GM21619 (cell line): ENCODE data around the gene COLEC12.
"Not testable (repeated sequence)": the region's sequence is repeated elsewhere in the genome, so short reads cannot be mapped to it uniquely, and the experiment has no call there.

Experiments used
- ATAC-seq: cut with Tn5 transposase; IDR thresholded peaks from one replicate; pipeline ENCODE4 v1.9.1; 2021; ENCODE audit not compliant: unreplicated experiment

COLEC12 gene

DNA sequence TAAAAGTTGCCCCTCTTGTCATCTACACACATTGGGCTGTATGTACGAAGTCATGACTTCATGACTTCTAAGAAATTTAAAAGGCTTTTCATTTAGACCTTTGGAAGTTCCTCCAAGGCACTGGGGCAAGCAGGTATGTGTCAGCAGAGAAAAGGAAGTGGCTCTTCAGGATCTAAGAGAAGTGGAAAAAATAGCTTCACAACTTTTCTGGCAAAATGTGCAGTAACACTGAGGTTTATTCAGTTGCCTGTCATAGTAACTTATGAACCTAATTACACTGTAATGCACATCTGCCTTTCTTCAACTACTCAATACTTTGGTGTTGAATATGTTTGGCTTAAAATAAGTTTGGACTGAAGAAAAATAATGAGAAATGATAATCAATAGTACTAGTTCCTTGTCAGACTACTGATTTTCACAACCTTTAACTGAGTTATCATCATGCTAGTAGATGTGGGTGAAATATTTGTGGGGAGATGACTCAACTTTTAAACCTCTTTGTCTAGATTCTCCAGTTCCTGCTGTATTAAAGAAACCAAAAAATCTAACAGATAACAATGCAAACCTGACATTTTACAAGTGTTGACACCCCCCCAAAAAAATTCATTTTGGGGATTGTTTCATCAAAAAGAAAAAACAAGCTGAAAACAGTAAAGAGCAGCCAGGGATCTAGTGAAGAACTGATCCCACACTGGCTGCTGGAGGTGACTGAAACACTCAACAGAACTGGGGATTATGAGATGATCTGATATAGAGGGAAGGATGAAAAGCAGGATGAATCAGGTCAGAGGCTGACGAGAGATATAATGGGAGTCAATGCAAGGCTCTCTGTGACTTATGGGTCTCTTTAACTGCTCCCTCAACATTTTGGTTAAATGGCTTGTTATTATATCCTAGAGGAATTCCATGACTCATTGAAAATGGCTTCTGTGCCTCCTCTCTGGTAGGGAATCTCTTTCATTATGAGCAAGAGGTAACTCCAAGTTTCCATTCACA is 84.6 kb downstream of the COLEC12 start:
- ATAC-seq = no peak

DNA sequence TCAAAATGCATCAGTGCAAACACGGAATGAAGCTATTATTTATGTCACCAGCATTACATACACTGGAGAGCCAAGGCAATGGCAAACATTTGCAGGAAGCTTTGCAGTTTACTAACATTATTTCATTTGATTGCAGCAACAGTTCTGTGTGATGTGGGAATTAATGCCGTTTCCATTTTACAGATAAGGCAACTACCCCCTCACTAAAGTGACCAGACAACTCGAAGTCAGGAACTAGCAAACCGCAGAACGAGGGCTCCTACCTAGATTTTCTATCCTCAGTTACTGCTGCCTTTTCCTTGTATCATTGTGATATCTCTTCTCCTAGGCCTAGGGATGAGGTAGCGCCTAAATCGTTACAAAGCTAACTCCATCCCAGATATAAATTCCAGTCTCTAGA is 85.5 kb downstream of the COLEC12 start:
- ATAC-seq = no peak

DNA sequence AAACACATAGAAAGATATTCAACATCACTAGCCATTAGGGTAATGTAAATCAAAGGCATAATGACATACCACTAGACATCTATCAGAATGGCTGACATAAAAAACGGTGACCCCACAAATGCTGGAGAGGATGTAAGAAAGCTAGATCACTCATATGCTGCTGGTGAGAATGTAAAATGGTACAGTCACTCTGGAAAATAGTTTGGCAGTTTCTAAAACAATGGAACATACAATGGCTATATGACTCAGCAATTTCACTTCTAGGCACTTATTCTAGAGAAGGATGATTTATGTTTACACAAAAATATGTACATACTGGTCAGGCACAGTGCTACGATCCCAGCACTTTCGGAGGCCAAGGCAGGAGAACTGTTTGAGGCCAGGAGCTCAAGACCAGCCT is 87.3 kb downstream of the COLEC12 start:
- no peak for ATAC-seq

GRCh38 chr18:410047-410455 is 90.5 kb downstream of the COLEC12 start:
- no peak for ATAC-seq

DNA sequence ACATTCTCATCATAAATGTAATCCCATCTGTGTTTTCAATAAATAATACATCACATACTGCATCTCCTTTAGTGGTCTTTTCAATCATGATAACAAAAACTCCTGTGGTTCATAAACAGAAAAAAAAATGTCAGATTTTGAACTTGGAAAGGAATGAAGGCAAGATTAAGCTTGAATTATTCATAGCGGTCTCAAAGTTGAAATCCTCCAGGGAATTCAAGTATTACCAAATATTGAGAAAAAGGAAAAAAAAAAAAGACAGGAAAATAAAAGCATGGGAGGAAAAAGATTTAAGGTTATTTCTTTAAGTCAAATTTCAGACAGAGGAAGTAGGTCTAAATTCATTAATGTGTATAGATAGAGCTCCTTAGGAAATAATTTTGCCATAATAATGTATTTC is 92.1 kb downstream of the COLEC12 start:
- no peak for ATAC-seq

DNA sequence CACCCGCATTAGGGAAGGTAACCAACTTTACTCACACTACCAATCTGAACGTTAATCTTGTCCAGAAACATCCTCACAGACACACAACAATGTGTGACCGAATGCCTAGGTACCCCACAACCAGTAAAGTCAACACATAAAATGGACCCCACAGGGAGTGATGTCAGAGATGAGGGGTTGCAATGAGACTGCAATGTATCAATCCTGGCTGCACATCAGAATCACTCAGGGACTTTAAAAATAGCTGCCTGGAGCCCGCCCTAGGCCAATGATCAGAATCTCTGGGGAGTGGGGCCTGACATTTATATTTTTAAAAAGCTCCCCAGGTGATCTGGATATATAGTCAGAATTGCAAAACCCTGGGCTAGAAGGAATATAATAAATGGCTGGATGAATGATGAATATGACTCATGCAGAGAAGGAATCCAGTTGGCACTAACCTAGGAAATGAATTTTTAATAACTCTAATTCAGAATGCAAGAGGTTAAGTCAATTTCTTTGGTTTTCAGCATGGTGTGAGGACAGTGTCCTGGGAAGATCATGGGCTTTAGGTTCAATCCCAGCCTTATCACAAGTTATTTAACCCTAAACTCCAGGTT is 92.8 kb downstream of the COLEC12 start:
- ATAC-seq = no peak

GRCh38 chr18:407191-407590 is 93.3 kb downstream of the COLEC12 start:
- ATAC-seq = no peak

GRCh38 chr18:406677-407076 is 93.8 kb downstream of the COLEC12 start:
- ATAC-seq = no peak

- not testable (repeated sequence) for ATAC-seq
Observed at GRCh38 chr18:405006-405405, 95.5 kb downstream of the COLEC12 start.

DNA sequence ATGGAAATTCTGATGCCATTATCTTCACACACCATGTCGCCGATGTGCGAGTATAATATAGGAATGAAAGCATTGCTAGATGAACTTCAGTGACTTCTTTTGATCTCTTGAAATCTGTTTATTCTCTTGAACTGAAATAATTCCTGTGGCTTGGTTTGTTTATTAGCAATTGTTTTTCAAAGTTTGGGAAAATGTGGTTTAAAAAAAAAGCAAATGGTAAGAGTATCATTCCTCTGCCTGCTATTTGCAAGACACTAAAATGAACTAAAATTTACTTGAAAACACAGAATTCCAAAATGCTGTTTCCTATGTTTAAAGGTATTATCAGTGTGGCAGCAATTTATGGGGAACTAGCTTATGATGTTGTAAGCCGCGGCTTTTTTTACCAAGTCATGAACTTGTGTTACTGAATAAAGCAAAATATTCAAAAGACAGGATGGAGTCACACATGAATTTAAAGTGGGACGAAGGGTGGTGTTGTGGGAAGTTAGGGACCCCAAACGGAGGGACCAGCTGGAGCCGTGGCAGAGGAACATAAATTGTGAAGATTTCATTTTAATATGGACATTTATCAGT is 96.4 kb downstream of the COLEC12 start:
- no peak for ATAC-seq

GRCh38 chr18:402129-402528 is 98.4 kb downstream of the COLEC12 start:
- ATAC-seq = no peak

- ATAC-seq = no peak
Observed at GRCh38 chr18:400456-400855, 100.0 kb downstream of the COLEC12 start.

- no peak for ATAC-seq
Observed at GRCh38 chr18:399631-400135, 100.8 kb downstream of the COLEC12 start.

GRCh38 chr18:398935-399630 is 101.4 kb downstream of the COLEC12 start:
- no peak for ATAC-seq

DNA sequence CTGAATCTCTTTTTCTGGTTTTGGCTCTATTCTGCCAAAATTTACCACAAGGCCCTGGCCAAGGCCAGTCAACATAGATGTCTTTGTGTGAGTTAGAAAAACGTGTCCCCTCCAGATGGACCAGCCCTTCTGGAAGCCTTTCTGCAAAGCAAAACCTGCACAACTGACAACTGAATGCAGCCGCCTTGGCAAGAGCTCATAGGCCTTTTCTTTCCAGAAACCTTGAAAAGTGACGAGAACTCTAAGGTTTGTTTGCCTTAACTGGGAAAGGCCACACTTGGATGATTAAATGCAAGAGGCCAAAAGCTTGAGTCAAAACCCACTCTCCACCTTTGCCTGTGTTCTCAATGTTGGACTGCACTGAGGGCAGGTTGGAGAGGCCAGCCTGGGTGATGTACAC is 103.9 kb downstream of the COLEC12 start:
- no peak for ATAC-seq

GRCh38 chr18:396251-396555 is 104.3 kb downstream of the COLEC12 start:
- ATAC-seq = no peak

- ATAC-seq = no peak
Observed at GRCh38 chr18:395456-396250, 104.8 kb downstream of the COLEC12 start.

GRCh38 chr18:394987-395362 is 105.5 kb downstream of the COLEC12 start:
- ATAC-seq = no peak

- no peak for ATAC-seq
Observed at GRCh38 chr18:394262-394986, 106.1 kb downstream of the COLEC12 start.

GRCh38 chr18:393574-393957 is 106.9 kb downstream of the COLEC12 start:
- ATAC-seq = no peak
